ENCODE data around the gene CAPN10. TPM values are rescaled to one million over a fixed set of nuclear protein-coding genes. Genes with fewer than 3 reads are reported as not detected.
"Not testable (repeated sequence)": the region's sequence is repeated elsewhere in the genome, so short reads cannot be mapped to it uniquely, and the experiment has no call there.

Gene CAPN10
- total RNA-seq, 1 experiment from 2014 or later, result 37.6 TPM

DNA sequence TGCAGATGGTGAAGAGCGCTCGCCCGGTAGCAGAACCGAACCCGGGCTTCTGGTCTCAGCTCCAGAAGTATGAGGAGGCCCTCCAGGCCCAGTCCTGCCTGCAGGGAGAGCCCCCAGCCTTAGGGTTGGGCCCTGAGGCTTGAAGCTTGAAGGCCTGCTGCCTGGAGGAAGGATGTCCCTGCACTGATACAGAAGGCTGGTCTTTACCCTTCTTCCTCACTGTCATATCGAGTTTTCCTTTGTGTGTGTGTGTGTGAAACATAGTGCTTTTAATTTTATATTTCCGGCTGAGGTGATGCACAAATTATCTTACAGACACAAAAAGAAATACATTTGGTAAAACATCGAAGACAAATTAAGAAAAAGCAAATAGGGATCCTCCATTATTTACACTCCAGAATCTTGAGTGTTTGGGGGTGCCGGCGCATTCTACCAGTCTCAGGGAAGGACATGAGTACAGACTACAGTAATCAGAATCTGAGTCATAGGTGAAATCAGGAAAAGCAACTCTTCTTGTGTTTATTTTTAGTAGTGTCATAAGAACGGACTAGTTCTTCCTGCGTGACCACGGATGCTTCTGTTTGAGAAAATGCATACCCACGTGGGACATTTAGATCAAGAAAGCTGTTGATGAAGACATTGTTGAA lies 25.1 kb upstream of the CAPN10 start:
- DNase-seq (ENCODE audit: low spot score), result no peak
- in situ Hi-C loops (cut with HindIII; ENCODE audit: low sequenced_read_pairs), result no loop called here

DNA sequence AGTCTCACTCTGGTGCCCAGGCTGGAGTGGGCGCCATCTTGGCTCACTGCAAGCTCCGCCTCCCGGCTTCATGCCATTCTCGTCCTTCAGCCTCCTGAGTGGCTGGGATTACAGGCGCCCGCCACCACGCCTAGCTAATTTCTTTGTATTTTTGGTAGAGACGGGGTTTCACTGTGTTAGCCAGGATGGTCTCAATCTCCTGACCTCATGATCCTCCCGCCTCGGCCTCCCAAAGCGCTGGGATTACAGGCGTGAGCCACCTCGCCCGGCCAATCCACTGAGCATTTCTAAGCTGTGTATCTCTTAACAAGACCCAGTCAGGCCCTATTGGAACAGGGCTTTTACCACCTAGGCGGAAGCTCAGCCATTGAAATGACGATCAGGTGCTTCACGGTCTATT lies 23.3 kb upstream of the CAPN10 start:
- in situ Hi-C loops (cut with HindIII; ENCODE audit: low sequenced_read_pairs), result not testable (repeated sequence)

DNA sequence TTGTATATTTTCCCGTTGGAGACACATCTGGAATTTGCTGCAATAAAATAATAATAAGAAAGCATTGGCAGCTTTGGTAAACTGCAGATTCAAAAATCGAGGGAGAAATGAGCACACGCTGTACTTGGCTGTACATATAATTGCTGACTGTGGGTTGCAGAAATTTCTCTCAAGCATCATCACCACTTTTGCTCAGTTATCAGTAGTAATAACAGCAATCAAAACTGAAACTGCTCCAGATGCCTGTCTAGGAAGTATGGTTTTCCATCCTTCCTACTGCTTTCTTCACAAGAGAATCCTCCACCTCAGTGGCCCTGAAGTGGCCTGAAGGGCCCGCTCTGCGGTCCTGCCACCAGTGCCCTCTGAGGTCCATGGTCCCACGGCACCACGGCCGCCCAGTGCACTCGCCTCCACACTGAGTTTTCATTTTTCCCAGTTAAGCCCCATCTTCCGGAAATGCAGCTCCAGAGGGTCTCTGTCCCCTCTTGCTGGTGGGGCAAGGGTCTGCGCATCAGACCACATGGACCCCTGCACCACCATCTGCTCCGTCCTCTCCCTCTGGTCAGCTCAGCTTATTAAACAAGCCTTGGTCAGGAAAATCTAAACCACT lies 22.5 kb upstream of the CAPN10 start:
- no peak for DNase-seq (ENCODE audit: low spot score)
- in situ Hi-C loops (cut with HindIII; ENCODE audit: low sequenced_read_pairs), result no loop called here

More for the DNA sequence above, 23.3 kb upstream of the CAPN10 start:
- not testable (repeated sequence) for DNase-seq (ENCODE audit: low spot score)

DNA sequence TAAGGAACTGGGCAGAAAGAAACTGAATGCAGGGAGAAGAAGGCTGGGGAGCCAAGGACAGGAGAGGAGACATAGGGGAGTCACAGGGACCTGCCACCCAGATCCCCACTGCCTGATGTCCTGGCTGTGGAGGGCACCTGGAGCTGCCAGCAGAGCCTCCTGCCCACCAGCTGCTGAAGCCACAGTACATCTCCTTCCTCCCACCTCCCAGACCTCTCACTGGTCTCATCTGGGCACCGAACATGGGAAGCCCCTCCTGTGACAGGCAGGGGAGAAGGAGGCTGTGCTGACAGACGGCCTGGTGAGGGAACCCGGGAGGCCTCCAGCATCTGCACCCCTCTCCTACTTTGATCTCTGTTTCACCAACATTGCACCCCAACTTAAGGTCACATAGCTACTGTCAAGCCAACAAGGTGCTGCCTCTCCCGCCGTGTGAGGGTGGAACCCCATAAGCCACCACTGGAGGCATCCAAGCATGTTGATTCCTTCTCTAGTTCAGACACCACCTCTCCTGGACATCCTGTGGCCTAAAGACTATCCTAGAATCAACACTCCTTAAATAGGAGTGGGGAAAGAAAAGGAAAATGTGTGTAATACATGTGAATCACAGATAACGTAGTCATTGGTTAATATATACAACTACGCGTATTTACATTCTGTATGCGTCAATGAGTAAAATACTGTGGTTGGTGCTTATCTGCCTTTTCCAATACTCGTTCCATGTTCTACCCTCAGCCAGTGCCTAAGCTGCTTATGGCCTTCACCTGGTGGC lies 21.8 kb upstream of the CAPN10 start:
- DNase-seq (ENCODE audit: low spot score), result no peak
- in situ Hi-C loops (cut with HindIII; ENCODE audit: low sequenced_read_pairs), result no loop called here

DNA sequence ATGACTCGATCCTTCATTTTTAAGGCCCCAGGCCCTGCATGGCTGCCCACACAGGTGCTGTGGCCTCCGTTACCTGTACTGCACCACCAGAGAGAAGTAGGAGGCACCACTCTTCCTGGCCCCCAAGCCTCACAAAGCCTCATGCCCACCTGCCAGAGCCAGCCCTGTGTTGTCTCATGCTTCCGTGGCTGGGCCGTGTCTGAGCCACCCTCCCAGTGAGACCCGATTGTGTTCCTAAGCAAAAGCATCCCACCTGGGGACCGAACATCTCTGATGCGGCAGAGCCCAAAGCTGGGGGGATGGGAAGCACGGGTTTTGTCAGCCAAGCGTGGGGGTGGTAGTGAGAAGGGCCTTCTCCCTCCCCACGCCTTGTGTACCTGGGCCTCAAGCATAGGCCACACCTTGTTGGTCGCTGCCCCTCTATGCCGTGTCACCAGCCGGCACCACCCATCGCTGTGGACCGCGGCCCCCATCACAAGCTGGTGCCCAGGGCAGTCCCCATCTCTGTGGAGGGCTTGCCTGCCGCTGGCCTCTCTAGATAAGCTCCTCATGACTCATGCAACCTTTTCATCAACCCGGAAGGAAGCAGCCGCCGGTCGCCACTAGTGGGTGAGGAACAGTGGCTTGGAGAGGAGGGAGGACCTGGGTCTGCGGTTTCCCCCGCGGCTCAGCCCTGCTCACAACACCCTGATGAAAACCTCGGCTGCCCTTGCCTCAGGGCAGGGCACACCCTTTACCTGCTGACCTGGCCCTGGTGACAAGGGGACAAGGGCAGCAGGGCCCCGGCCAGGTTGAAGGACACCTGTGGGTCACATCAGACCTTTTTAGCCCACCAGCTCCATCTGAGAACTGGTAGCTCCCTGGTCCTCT lies 21.0 kb upstream of the CAPN10 start:
- in situ Hi-C loops (cut with HindIII; ENCODE audit: low sequenced_read_pairs), result no loop called here
- DNase-seq (ENCODE audit: low spot score), result no peak

DNA sequence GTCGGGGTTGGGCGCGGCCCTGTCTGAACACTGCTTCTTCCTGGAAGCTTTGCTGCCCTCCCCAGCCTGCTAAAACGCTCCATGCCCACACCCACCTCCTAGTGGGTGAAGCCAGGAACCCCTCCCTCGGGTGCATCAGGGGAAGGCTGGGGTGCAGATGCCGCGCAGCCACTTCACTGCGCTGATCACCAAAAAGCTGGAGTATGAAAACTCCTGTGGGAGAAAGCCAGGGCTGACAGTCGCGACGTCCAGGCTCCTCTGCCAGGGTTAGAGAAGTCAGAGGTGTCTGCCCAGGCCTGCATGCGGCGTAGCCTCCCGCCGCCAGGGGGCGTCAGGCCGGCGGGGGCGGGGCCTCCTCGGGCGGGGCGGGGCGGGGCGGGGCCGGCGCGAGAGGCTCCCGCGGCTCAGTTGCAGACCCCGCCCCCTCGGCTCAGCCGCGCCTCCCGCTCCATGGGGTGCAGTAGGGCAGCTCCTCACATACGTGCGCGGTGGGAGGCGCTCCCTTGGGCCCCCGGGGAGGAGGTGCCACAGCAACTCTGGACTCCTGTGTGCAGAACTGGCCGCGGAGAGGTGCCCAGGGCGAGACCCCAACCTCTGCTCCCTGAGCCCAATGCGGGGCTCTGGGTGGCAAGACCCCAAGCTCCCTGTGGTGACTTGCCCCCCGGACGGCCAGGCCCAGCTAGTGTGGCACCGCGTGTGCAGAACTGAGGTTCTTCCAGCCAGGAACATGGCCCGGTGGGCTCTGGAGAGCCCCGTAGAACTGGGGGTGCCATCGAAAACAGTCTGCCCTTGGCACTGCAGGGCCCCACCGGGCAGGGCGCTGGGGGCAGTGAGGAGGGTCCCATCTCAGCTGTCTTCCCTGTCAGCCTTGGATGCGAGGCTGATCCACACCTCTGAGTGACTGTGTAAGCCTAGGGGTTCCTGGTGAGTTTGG lies 20.1 kb upstream of the CAPN10 start:
- DNase-seq (ENCODE audit: low spot score), result peak; percentile 72
- in situ Hi-C loops (cut with HindIII; ENCODE audit: low sequenced_read_pairs), result no loop called here

DNA sequence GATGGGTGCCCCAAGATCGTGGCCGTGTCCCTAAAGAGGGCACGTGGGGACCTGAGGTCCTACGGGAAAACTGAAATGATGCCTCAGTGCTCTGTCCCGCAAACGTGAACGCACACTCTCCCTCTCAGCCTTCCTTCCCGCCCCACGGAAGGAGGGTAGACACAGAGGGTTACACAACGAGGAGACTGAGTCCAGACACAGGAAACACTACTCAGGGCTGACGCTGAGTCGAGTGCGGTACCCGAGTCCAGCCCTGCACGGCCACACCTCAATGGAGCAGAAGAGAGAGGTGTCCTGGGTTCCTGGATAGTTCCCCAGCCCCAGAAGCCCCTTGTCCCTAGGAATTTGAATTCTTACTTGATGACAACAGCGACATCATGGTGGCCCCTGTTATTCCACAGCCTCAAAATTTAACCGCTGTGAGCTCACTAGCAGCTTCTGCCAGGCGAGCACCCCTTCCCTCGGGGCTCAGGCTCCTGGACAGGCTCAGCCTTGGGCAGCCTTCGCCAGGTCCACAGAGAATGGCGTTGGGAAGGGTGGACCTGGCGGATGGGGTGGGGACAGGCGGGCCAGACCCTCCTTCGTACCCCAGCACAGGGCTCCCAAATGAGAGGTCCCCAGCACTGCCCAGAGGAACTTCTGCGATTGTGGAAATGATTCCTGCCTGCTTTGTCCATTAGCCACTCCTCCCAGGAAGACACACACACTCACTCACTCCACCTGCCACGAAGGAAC lies 19.2 kb upstream of the CAPN10 start:
- DNase-seq (ENCODE audit: low spot score), result no peak
- in situ Hi-C loops (cut with HindIII; ENCODE audit: low sequenced_read_pairs), result no loop called here

DNA sequence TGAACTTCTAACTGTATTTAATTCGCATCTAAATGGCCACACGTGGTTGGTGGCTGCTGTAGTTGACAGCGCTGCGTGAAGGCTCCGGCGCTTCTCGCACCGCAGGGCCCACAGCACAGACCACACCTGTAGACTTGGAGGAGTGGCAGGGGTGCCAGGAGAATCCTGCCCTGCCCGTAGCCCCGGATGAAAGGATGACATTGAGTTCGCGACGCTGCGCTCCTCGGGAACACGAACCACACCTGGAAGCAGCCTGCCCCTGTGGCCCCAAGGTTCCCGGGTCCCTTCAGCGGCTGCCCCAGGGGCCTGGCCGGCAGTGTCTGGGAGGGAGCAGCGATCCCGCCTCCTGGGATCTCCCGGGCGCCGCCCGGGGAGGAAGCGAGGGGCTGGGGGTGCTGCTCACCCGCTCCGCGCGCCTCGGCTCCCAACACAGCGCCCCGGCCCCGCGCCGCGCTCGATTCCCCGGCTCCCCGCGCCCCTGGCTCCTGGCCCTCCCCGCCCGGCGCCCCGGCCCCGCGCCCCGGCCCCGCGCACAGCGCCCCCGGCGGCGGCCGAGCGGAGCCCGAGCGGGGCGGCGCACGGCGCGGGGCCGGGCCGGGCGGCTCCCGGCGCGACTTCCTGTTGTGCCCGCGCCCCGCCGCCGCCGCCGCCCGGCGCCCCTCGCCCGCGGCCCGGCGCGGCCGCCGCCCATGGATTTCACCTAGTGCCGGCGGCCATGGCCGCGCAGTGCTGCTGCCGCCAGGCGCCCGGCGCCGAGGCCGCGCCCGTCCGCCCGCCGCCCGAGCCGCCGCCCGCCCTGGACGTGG lies 18.5 kb upstream of the CAPN10 start, which contains the start of gene RNPEPL1:
TSS of gene RNPEPL1 (plus strand) at position 613 of the 806 bp plus-strand sequence. CDS start at position 716, 103 bp downstream.
- in situ Hi-C loops (cut with HindIII; ENCODE audit: low sequenced_read_pairs), result no loop called here
- DNase-seq (ENCODE audit: low spot score), result peak; percentile 50

DNA sequence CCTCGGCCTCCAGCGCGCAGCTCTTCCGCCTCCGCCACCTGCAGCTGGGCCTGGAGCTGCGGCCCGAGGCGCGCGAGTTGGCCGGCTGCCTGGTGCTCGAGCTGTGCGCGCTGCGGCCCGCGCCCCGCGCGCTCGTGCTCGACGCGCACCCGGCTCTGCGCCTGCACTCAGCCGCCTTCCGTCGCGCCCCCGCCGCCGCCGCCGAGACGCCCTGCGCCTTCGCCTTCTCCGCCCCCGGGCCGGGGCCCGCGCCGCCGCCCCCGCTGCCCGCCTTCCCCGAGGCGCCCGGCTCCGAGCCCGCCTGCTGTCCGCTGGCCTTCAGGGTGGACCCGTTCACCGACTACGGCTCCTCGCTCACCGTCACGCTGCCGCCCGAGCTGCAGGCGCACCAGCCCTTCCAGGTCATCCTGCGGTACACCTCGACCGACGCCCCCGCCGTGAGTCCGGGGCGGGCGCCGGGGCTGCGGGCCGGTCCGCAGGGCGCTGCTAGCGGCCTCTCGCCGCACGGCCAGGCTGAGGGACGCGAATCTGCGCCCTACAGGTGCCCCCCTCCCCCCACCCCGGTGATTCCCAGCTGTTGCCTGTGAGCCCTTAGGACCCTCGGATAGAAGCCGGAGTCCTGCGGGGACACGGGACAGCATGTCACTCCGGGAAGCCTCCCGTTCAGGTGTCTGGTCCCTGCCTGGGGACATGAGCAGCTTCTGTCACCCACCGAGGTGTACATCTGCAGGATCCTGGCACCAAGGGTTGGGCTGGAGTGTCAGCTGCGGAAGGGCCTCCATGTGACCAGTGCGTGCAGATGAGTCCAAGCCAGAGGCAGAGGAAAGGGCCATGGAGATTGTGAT lies 17.6 kb upstream of the CAPN10 start:
- DNase-seq (ENCODE audit: low spot score), result peak; percentile 56
- in situ Hi-C loops (cut with HindIII; ENCODE audit: low sequenced_read_pairs), result no loop called here

DNA sequence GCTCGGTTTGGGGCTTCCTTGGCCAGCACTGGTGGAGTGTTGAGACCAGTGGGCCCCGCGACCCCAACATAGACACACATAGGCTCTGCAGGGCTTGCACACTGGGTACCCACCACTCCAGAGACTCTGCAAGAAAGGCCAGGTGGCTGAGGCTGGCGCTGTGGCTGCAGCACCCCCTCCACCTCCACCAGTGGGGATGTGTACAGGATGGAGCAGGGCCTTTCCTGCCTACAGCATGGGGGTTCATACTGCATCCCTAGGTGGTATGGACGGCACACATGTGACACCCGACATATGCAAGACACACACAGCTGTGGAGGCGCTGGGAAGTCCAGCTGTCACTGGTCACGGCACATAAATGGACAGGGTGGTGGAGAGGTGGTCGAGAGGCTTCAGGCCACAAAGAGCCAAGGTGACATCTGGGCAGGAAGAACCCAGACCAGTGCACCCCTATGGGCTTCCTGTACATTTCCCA lies 17.0 kb upstream of the CAPN10 start:
- in situ Hi-C loops (cut with HindIII; ENCODE audit: low sequenced_read_pairs), result no loop called here
- DNase-seq (ENCODE audit: low spot score), result no peak

DNA sequence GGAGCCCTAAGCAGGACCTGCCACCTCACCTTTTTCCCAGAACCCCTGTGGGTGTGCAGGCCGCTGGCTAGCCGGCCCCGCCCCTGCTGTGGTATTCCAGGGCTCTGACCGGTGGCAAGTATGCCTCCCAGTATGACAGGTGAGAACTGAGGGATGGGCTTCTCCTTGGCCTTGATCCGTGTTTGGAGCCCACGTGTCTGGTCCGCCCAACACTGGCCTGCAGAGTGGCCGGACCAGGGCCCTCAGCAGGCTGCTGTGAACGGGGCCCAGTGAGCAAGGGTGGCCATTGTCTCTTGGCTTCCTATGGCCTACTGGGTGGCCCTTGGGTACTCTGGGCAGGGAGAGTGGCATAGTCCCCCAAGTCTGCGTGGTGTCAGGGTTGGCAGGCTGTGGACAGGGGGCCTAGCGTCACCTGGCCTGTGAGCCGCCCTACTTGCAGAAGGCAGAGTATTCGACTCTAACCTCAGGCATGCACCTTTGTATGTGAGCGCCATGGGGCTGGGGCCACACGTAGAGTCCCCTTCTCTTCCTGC lies 16.5 kb upstream of the CAPN10 start:
- DNase-seq (ENCODE audit: low spot score), result no peak
- in situ Hi-C loops (cut with HindIII; ENCODE audit: low sequenced_read_pairs), result no loop called here

DNA sequence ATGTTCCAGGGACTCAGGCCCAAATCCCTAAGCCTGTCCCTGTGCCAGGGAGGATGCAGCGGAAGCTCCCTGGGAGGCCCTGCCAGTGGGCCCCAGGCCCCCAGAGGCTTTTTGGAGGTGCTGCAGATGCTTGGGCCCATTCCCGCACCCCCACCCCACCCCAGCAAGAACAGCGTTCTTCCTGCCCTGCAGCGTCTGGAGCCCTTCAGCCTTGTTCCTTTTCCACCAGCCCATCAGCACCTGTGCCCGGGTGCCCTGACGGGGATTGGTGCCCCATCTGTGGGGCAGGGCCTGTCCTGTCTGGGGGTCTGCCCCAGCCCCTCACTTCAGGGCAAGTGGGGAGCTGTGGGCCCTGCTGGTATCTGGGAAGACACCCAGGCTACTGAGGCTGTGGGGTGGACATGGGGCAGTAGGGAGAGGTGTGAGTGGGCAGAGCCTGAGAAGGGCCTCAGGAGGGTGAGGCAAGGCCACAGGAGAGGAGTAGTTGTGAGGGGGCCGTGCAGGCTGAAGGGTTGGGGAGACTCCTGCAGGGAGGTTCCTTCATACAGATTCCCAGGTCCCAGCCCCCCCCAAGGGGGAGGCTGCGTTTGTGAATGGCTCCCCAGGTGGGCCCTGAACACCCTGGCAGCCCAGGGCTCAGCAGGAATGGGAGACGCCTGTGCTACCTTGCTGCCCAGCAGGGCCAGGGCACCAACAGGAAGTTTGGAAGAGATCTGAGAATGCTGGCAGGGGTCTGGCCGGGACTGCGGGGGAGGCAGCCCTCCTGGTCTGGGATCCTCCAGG lies 15.8 kb upstream of the CAPN10 start:
- no peak for DNase-seq (ENCODE audit: low spot score)
- in situ Hi-C loops (cut with HindIII; ENCODE audit: low sequenced_read_pairs), result no loop called here

DNA sequence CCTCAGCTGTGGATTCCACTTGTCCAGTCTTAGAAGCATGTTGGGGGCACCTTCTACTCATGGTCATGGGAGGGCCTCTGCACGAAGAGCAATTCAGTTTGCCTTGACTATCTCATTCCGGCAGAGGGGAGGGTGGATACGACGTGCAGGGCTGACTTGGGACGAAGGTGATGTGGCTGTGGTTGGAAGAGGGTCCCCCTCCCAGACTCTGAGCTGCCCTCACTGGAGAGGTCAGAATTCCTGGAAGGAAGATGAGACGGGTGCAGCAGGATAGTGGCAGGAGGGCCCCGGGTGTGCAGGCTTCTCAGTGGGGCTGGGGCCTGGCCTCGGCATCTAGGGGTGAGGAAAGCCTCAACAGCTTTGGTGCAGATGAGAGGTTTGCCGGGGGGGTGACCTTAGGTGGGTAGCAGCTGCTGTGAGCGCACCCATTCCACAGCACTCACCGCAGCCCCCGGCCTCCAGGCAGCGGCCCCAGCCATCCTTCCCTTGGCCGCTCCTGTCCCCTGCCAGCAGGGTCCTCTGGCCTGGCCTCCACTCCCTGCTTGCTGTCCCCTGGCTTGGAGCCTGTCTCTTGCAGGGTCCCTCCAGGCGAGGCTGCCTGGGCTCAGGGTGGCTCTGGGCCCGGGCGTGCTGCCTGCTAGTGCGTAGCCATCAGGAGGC lies 15.1 kb upstream of the CAPN10 start:
- DNase-seq (ENCODE audit: low spot score), result no peak
- in situ Hi-C loops (cut with HindIII; ENCODE audit: low sequenced_read_pairs), result no loop called here

DNA sequence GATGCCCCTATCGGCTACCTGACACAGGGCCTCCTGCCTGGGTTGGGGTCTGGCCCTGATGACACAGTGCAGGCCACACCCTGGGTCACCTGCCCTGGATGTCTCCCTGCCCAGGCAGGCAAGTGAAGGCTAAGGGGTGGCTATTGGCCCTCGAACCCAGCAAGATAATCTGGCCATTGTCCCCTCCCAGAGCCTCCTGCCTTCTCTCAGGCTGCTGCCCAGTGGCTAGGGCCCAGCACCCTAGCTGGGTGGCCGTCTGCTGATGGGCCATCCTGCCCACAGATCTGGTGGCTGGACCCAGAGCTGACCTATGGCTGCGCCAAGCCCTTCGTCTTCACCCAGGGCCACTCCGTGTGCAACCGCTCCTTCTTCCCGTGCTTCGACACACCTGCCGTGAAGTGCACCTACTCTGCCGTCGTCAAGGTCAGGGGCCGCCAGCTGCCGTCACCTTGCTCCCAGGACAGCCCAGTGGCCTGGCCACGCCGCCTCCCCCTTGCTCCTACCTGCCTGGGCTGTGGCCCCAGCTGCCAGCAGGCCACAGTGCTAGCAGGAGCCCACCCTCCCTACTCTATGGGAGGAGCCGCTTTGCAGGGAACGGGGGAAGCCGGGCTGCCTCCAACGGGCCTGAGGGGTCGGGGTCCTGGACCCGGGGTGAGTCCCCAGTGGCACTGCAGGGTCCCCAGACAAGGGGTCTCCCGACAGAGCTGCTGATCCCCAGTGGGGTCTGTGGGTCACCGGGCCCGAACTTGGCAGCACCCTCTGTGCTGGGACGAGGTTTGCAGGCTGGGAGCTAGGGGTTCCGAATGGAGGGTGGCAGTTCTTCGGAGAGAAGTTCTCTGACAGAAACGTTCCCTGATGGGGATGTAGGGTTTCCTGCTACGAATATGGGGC lies 14.1 kb upstream of the CAPN10 start:
- in situ Hi-C loops (cut with HindIII; ENCODE audit: low sequenced_read_pairs), result no loop called here
- no peak for DNase-seq (ENCODE audit: low spot score)
